SK-N-SH (cell line): Measurements from ENCODE around the gene POU6F2.

Experiments
- ELF1 ChIP-seq: IDR thresholded peaks from 2 replicates; pipeline ENCODE4 v1.4.0; 2012
- EP300 ChIP-seq, 2 experiments: IDR thresholded peaks; 2 replicates each; pipeline versions ENCODE4 v1.4.0 to v1.6.1; 2012; ENCODE audit warnings: borderline replicate concordance in 1 of 2, low read depth in 1 of 2, low read length in 1 of 2
- EZH2phosphoT487 ChIP-seq: fragments of 200-600 bp; sonication (generic); IDR thresholded peaks from 2 replicates; pipeline ENCODE4 v1.6.1; 2017; ENCODE audit warnings: low read depth, mixed run types, mild to moderate bottlenecking, antibody characterized with exemption, moderate library complexity, borderline replicate concordance
- MAX ChIP-seq: IDR thresholded peaks from 2 replicates; pipeline ENCODE4 v1.4.0; 2012; ENCODE audit warnings: low read depth
- MXI1 ChIP-seq: IDR thresholded peaks from 2 replicates; pipeline ENCODE4 v1.6.1; 2012; ENCODE audit warnings: mild to moderate bottlenecking, low read depth, low read length, improper control_type of control experiment
- POLR2AphosphoS5 ChIP-seq: IDR thresholded peaks from 2 replicates; pipeline ENCODE4 v1.6.1; 2012; ENCODE audit warnings: low read depth, low read length
- RAD21 ChIP-seq: IDR thresholded peaks from 2 replicates; pipeline ENCODE4 v1.6.1; 2012; ENCODE audit warnings: mild to moderate bottlenecking, low read length
- TAF1 ChIP-seq: IDR thresholded peaks from 2 replicates; pipeline ENCODE4 v1.6.1; 2012; ENCODE audit warnings: low read depth, mild to moderate bottlenecking, low read length, moderate library complexity, borderline replicate concordance
- TF ChIP-seq, protein P1 (sequence below): fragments of 200-600 bp; sonication (generic); IDR thresholded peaks from 2 replicates; pipeline ENCODE4 v1.6.1; 2017; ENCODE audit warnings: antibody characterized with exemption, mild to moderate bottlenecking, moderate library complexity

DNA sequence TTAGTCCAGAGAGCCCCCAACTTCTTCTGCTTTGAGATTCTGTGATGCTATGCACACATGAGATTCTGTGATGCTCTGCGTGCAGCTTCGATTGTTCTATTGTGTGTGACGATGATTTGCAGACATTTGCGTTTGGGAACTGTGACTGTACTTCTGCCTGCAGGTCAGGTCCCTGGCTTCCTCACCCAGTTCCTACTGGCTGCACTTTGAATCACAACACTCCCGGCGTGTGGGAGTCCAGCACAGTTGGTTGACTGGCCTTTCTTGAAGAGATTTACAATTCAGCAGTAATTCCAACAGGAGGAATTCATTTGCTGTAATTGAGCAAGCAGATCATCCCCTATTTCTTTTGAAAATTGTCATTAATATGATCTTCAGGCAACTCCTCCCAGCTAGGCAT lies 336.3 kb downstream of the POU6F2 start:
- TF ChIP-seq EP300 (IDR thresholded peaks at IDR 0.05; ENCODE audit: borderline replicate concordance in 1 of 2, low read depth in 1 of 2, low read length in 1 of 2) (no peak), TAF1 (no peak), POLR2AphosphoS5 (no peak), ELF1 (no peak), RAD21 (no peak), MAX (no peak), MXI1 (no peak), EZH2phosphoT487 (no peak)
- TF ChIP-seq, protein P1, sequence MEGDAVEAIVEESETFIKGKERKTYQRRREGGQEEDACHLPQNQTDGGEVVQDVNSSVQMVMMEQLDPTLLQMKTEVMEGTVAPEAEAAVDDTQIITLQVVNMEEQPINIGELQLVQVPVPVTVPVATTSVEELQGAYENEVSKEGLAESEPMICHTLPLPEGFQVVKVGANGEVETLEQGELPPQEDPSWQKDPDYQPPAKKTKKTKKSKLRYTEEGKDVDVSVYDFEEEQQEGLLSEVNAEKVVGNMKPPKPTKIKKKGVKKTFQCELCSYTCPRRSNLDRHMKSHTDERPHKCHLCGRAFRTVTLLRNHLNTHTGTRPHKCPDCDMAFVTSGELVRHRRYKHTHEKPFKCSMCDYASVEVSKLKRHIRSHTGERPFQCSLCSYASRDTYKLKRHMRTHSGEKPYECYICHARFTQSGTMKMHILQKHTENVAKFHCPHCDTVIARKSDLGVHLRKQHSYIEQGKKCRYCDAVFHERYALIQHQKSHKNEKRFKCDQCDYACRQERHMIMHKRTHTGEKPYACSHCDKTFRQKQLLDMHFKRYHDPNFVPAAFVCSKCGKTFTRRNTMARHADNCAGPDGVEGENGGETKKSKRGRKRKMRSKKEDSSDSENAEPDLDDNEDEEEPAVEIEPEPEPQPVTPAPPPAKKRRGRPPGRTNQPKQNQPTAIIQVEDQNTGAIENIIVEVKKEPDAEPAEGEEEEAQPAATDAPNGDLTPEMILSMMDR, result no peak
